Endodermal cell (in vitro differentiated cells): ENCODE results near the gene TP53BP1. TPM values are rescaled to one million over a fixed set of nuclear protein-coding genes. Genes with fewer than 3 reads are reported as not detected.
"Not testable (repeated sequence)": the region's sequence is repeated elsewhere in the genome, so short reads cannot be mapped to it uniquely, and the experiment has no call there.

Source experiments
- DNase-seq: peaks from one replicate; pipeline ENCODE4 v3.0.0-alpha.2; 2017
- H3K27ac ChIP-seq: 2 replicates; pipeline ENCODE4 v1.5.1; 2013; ENCODE audit warnings: mild to moderate bottlenecking, low read depth, low read length, moderate library complexity
- H3K27me3 ChIP-seq: 2 replicates; pipeline ENCODE4 v1.6.1; 2013; ENCODE audit warnings: mild to moderate bottlenecking, low read length, moderate library complexity; ENCODE audit not compliant: insufficient read depth, control insufficient read depth, poor library complexity, severe bottlenecking
- H3K36me3 ChIP-seq: 2 replicates; pipeline ENCODE4 v1.7.0; 2013; ENCODE audit warnings: mild to moderate bottlenecking, low read length, moderate library complexity; ENCODE audit not compliant: control insufficient read depth, insufficient read depth
- H3K4me1 ChIP-seq: one replicate; pipeline ENCODE4 v1.7.0; 2013; ENCODE audit warnings: low read length; ENCODE audit not compliant: control insufficient read depth, insufficient read depth
- H3K4me3 ChIP-seq: 2 replicates; pipeline ENCODE4 v1.5.1; 2013; ENCODE audit warnings: mild to moderate bottlenecking, low read length, moderate library complexity
- H3K9ac ChIP-seq: 2 replicates; pipeline ENCODE4 v1.6.1; 2013; ENCODE audit warnings: mild to moderate bottlenecking, low read length, moderate library complexity; ENCODE audit not compliant: poor library complexity, severe bottlenecking; ENCODE audit errors: extremely low read depth
- H3K9me3 ChIP-seq: 2 replicates; pipeline ENCODE4 v1.6.1; 2013; ENCODE audit warnings: mild to moderate bottlenecking, low read length, moderate library complexity; ENCODE audit not compliant: control insufficient read depth
- H3K27ac Mint-ChIP-seq: 2 replicates; pipeline ENCODE4 v1.8.0; 2020; ENCODE audit warnings: mixed read lengths
- H3K27me3 Mint-ChIP-seq: 2 replicates; pipeline ENCODE4 v1.8.0; 2021; ENCODE audit warnings: mild to moderate bottlenecking, mixed read lengths; ENCODE audit not compliant: insufficient read depth
- H3K36me3 Mint-ChIP-seq: 2 replicates; pipeline ENCODE4 v1.8.0; 2020; ENCODE audit warnings: low read depth, mixed read lengths
- H3K4me1 Mint-ChIP-seq: 2 replicates; pipeline ENCODE4 v1.8.0; 2020; ENCODE audit warnings: mixed read lengths
- H3K4me3 Mint-ChIP-seq: 2 replicates; pipeline ENCODE4 v1.8.0; 2020; ENCODE audit warnings: mild to moderate bottlenecking, moderate library complexity, mixed read lengths
- H3K9me3 Mint-ChIP-seq: 2 replicates; pipeline ENCODE4 v1.8.0; 2020; ENCODE audit warnings: mild to moderate bottlenecking, mixed read lengths
- WGBS, 2 experiments: methylation state at CpG; one replicate each; pipeline versions ENCODE4 v1.1.5 to v1.1.7; 2013; ENCODE audit warnings: missing lambda C conversion rate in 2 of 2, mixed read lengths in 1 of 2; ENCODE audit not compliant: insufficient coverage in 1 of 2, insufficient read length in 1 of 2; 5-methylcytosine and 5-hydroxymethylcytosine counted together
- total RNA-seq, 2 donors: library from RNA; stranded (reverse); fragmentation: NEBNext Ultra II Directional in 1 of 2; extraction: Animal tissue kit (Norgen Biotek cat#: 25700) in 1 of 2; gene quantifications; 2 replicates in 1 of 2; 3 replicates in 1 of 2; pipeline ENCODE4 v1.2.1, GENCODE V29; 2021
- TF ChIP-seq, protein P1 (sequence below): fragments of 200-600 bp; sonication (generic); conservative IDR thresholded peaks from 2 replicates; pipeline ENCODE4 v1.5.0; 2021; ENCODE audit warnings: antibody characterized with exemption, mild to moderate bottlenecking

The TP53BP1 gene
- total RNA-seq, 2 donors from 2014 or later = 85.4 to 114 TPM

DNA sequence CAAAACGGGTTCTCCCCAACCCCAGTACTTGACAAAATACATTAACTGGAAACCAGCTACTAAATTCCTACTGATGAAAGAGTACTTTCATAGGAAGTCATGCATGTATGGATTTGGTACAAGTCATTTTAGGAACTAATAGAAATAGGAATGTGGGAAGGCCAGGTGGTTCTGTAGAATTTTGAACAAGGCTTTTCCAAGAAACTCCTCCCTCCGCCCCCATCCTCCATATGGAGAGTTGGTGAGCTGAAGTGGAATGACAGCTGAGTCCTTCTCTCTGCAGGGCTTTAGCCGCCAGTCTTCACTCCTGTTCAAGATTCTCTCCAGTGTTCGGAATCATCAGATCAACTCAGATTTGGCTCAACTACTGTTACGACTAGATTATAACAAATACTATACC lies 88.8 kb downstream of the TP53BP1 start:
- no peaks in the 10 kb centered on the region for H3K27me3 Mint-ChIP-seq
- no peaks in the 10 kb centered on the region for H3K4me1 ChIP-seq
- TF ChIP-seq, protein P1, sequence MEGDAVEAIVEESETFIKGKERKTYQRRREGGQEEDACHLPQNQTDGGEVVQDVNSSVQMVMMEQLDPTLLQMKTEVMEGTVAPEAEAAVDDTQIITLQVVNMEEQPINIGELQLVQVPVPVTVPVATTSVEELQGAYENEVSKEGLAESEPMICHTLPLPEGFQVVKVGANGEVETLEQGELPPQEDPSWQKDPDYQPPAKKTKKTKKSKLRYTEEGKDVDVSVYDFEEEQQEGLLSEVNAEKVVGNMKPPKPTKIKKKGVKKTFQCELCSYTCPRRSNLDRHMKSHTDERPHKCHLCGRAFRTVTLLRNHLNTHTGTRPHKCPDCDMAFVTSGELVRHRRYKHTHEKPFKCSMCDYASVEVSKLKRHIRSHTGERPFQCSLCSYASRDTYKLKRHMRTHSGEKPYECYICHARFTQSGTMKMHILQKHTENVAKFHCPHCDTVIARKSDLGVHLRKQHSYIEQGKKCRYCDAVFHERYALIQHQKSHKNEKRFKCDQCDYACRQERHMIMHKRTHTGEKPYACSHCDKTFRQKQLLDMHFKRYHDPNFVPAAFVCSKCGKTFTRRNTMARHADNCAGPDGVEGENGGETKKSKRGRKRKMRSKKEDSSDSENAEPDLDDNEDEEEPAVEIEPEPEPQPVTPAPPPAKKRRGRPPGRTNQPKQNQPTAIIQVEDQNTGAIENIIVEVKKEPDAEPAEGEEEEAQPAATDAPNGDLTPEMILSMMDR = no peak
- H3K9ac ChIP-seq = no peak overlapping the region
- H3K27ac ChIP-seq = no peak overlapping the region
- DNase-seq = no peak
- H3K9me3 ChIP-seq = no peaks in the 10 kb centered on the region
- H3K36me3 Mint-ChIP-seq = peaks cover 87% of the 10 kb centered on the region
- no peak overlapping the region for H3K27ac Mint-ChIP-seq
- H3K9me3 Mint-ChIP-seq = no peaks in the 10 kb centered on the region
- H3K4me1 Mint-ChIP-seq = no peaks in the 10 kb centered on the region
- H3K4me3 ChIP-seq = no peak overlapping the region
- H3K36me3 ChIP-seq = peaks cover 88% of the 10 kb centered on the region
- WGBS, 2 experiments = 86% methylated on average over 5 of the region's 5 CpGs; no CpG with 5 or more reads in 1 of the 2 experiments
- no peaks in the 10 kb centered on the region for H3K27me3 ChIP-seq
- no peak overlapping the region for H3K4me3 Mint-ChIP-seq

- no peak for DNase-seq
- no peaks in the 10 kb centered on the region for H3K4me1 Mint-ChIP-seq
- Histone ChIP-seq H3K4me3 (no peak overlapping the region), H3K27me3 (no peaks in the 10 kb centered on the region), H3K27ac (no peak overlapping the region), H3K4me1 (no peaks in the 10 kb centered on the region), H3K9ac (no peak overlapping the region), H3K36me3 (peaks cover 88% of the 10 kb centered on the region), H3K9me3 (no peaks in the 10 kb centered on the region)
- TF ChIP-seq, protein P1 = no peak
- peaks cover 87% of the 10 kb centered on the region for H3K36me3 Mint-ChIP-seq
- H3K27me3 Mint-ChIP-seq = no peaks in the 10 kb centered on the region
- WGBS, 2 experiments = 91 to 98% methylated on average over 6 to 8 of the region's 8 CpGs
- peak overlapping the region; percentile 23 for H3K27ac Mint-ChIP-seq
- no peaks in the 10 kb centered on the region for H3K9me3 Mint-ChIP-seq
- no peak overlapping the region for H3K4me3 Mint-ChIP-seq
These were observed 89.3 kb downstream of the TP53BP1 start for GRCh38 chr15:43403616-43404015.

- Mint-ChIP-seq H3K4me3 (no peak overlapping the region), H3K27ac (no peak overlapping the region), H3K36me3 (peaks cover 83% of the 10 kb centered on the region), H3K27me3 (no peaks in the 10 kb centered on the region), H3K4me1 (no peaks in the 10 kb centered on the region), H3K9me3 (no peaks in the 10 kb centered on the region)
- no peaks in the 10 kb centered on the region for H3K27me3 ChIP-seq
- WGBS, 2 experiments = 93 to 94% methylated on average over 3 of the region's 3 CpGs
- H3K27ac ChIP-seq = no peak overlapping the region
- DNase-seq = no peak
- H3K36me3 ChIP-seq = peaks cover 88% of the 10 kb centered on the region
- no peak overlapping the region for H3K4me3 ChIP-seq
- TF ChIP-seq, protein P1 = no peak
- no peaks in the 10 kb centered on the region for H3K9me3 ChIP-seq
- H3K4me1 ChIP-seq = no peaks in the 10 kb centered on the region
- H3K9ac ChIP-seq = no peak overlapping the region
These were observed 90.7 kb downstream of the TP53BP1 start for GRCh38 chr15:43402255-43402654.

- WGBS, 2 experiments = 96 to 100% methylated on average over 2 to 4 of the region's 6 CpGs
- not testable (repeated sequence) for H3K27me3 Mint-ChIP-seq, H3K4me1 ChIP-seq, H3K4me3 Mint-ChIP-seq, H3K27ac Mint-ChIP-seq, H3K9me3 Mint-ChIP-seq, H3K4me3 ChIP-seq, H3K9ac ChIP-seq, DNase-seq, H3K9me3 ChIP-seq, H3K27me3 ChIP-seq, H3K27ac ChIP-seq, H3K4me1 Mint-ChIP-seq
- peaks cover 46% of the 10 kb centered on the region for H3K36me3 ChIP-seq
- H3K36me3 Mint-ChIP-seq = peaks cover 47% of the 10 kb centered on the region
These were observed 99.4 kb downstream of the TP53BP1 start for GRCh38 chr15:43393592-43393991.
